ENCODE measurements around the gene SIKE1.
"Not testable (repeated sequence)": the region's sequence is repeated elsewhere in the genome, so short reads cannot be mapped to it uniquely, and the experiment has no call there.

The SIKE1 gene

GRCh38 chr1:114780344-114781226 lies at the start of gene SIKE1:
TSS of gene SIKE1 (minus strand) at chr1:114780685. CDS start at chr1:114780607, 78 bp downstream.
- peak; percentile 48 to 80 for DNase-seq

DNA sequence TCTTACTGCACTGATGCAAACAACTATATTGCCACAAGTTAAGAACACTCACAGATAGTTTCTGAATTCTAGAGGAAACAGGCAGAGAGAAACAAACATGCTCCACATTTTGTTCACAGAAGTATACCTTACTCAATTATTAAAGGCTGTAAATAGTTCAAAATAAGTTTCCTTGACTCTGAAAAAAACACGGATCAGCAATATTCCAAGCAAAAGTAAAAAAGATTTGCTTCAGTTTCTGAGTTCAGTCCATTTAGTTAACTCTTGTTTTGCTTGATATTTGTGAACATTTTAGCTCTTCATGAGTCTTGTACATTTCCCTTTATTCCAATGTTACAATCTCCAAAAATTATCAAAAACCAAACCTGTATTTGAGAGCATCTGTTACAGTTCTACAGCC lies 49.6 kb upstream of the SIKE1 start:
- not testable (repeated sequence) for DNase-seq

DNA sequence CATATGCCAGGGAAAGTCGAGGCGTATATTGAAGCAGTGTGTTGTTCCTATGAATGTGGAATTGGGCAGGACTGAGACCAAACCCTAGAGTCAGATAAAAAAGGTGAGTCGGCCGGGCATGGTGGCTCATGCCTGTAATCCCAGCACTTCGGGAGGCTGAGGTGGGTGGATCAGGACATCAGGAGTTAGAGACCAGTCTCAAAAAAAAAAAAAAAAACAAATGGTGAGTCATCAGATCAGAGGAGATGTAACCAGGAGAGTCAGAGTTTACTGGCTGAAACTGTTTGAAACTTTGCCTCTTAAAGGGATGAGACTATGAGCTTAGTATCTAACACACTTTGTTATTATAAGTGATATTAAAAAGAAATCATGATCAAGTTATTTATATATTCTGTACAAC lies 47.8 kb upstream of the SIKE1 start:
- DNase-seq, result no peak

DNA sequence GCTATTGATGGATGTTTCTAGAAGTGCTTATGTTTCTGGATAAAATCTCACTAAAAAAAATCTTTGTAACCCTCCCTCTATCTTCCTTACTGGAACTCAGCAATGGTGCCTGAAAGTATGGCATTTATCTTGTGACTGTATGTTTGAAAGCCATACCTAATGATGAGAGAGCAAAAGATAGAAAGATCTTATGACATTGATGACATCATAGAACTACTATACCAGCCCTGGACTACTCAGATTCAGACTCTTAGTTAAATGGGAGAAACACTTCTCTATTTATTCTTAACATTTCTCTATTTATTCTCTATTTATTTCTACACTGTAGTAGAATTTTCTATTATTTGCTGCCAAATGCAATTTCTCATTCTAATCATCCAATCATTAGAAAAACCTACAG lies 41.5 kb upstream of the SIKE1 start:
- DNase-seq, result no peak

DNA sequence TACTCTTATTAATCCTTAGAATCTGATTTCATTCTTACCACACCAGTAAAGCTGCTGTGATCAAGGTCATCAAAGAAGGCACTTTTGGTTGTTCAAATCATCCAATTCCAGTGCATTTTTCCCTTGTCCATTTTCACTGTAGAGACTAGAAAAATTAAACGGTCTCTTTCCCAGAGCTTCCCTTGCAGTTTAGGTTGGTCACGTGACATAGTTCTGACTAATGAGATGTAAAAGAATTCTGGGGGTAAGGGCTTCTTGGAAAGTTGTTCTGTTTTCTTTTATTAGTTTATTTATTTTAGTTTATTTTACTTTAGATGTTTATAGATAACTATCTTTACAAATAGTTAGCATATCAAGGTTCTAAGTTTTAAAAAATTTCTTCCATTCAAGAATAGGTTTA lies 39.9 kb upstream of the SIKE1 start:
- no peak for DNase-seq

DNA sequence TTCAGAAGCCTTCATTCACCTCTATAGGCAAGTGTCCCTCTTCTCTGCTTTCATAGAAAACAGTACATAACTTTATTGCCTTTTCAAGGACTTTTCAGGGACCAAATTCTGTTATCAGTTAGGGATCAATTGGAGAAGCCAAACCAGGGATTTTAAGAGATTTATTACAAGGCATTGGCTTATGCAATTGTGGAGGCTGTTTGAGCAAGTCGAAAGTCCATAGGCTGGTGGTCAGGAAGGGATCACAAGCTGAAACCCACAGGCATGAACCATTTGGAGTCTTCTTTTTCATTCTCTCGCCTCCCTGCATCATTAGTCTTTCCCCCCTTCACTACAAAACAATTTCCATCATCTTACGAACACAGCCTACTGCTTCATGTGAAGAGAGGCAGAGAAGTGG lies 39.4 kb upstream of the SIKE1 start:
- no peak for DNase-seq

DNA sequence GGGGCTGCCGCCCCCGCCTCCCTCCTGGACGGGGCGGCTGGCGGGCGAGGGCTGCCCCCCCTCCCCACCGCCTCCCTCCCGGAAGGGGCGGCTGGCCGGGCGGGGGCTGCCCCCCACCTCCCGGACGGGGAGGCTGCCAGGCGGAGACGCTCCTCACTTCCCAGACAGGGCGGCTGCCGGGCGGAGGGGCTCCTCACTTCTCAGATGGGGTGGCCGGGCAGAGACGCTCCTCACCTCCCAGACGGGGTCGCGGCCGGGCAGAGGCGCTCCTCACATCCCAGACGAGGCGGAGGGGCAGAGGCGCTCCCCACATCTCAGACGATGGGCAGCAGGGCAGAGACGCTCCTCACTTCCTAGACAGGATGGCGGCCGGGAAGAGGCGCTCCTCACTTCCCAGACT lies 24.0 kb upstream of the SIKE1 start:
- DNase-seq, result not testable (repeated sequence)

DNA sequence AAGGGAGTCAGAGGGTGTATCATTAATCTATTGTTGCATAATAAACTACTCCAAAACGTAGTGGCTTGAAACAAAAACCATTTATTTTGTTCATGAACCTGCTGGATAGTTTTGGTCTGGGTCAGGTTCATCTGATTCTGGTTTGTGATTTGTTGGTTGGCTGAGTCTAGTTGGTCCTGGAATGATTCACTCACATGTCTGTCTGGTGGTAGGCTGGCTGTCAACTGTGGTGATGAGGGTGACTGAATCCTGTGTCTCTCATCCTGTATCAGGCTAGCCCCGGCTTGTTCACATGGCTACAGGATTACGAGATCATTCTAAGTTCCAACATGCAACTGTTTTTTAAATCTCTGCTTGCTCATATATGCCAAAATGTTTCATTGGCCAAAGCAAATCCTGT lies 22.5 kb upstream of the SIKE1 start:
- DNase-seq, result no peak

GRCh38 chr1:114794038-114794437 lies 13.6 kb upstream of the SIKE1 start:
- no peak for DNase-seq

DNA sequence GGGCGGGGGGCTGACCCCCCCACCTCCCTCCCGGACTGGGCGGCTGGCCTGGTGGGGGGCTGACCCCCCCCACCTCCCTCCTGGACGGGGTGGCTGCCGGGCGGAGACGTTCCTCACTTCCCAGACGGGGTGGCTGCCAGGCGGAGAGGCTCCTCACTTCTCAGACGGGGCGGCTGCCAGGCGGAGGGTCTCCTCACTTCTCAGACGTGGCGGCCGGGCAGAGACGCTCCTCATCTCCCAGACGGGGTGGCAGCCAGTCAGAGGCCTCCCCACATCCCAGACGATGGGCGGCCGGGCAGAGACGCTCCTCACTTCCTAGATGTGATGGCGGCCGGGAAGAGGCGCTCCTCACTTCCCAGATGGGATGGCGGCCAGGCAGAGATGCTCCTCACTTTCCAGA lies 10.1 kb upstream of the SIKE1 start:
- not testable (repeated sequence) for DNase-seq

DNA sequence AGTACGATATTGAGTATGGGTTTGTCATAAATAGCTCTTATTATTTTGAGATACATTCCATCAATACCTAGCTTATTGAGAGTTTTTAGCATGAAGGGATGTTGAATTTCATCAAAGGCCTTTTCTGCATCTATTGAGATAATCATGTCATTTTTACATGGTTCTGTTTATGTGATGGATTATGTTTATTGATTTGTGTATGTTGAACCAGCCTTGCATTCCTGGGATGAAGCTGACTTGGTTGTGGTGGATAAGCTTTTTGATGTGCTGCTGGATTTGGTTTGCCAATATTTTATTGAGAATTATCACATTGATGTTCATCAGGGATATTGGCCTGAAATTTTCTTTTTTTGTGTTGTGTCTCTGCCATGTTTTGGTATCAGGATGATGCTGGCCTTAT lies 6.0 kb upstream of the SIKE1 start:
- DNase-seq, result not testable (repeated sequence)

DNA sequence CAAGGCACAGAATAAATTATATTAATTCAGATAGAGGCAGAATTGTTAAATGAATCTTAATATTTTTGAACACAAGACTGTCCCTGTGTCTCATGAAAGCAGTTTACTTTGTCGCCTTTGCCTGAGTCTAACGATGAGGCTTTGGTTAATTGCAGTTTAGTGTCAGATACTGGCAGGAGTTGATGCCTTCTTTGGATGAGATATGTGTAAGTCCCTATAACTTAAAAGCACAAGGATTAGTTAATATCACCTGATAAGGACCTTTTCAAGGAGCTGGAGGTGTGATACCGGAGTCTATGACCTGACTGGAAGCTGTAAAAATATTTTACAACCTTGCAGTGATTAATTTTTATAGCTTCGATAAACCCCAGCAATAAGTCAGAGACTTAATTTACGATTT lies 2.0 kb upstream of the SIKE1 start:
- no peak for DNase-seq

DNA sequence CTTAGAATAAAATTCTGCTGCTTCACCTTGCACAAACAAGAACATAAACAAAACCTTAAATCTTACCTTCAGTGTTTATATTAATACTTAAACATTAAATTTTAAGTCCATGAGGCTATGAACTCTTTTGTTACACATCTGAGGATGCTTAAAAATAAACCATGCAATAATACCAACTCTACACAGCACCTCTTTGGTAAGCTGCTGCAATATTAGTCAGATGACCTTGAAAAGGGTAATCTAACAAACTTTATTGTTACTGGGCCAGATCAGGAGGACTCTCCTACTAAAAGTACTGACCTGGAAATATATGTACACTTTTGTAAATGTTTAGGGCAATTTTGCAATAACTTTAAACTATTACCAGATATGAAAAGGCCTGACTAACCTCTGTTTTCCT lies 763 bp downstream of the SIKE1 start:
- DNase-seq, result no peak

GRCh38 chr1:114776726-114777125 lies 3.8 kb downstream of the SIKE1 start:
- not testable (repeated sequence) for DNase-seq

DNA sequence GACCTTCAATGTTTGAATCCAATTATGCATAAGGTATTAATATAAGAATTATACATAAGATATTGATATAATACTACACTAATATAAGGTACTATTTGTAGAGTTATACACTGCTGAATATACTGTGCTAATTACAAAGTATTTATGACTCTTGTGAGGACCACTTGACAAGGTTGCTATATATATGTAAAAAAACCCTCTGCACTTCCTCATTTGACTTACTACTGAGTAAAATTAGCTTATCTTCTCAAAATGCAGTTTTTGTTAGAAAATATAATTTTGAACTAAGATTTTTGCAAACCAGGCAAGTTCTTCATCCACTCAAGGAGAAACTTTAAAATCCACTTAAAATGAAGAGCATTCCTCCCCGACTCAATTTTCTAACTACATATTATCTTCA lies 8.5 kb downstream of the SIKE1 start:
- no peak for DNase-seq

DNA sequence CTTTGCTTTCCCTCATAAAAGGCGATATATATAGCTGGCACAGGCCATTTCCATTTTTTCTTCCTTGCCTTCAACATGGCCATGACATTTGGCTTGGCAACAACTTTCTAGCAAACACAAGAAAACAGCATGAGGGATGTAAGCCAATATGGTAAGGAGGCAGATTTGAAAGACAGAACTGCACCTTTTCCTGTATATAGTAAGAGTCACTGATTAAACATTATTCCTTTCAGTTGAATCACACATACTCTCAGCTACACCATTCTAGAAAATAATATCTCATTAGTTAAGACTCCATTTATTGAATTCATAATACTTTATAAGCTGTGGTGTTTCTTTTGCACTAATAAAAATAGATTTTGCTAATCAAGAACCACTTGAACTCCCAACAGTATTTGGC lies 9.5 kb downstream of the SIKE1 start:
- no peak for DNase-seq

DNA sequence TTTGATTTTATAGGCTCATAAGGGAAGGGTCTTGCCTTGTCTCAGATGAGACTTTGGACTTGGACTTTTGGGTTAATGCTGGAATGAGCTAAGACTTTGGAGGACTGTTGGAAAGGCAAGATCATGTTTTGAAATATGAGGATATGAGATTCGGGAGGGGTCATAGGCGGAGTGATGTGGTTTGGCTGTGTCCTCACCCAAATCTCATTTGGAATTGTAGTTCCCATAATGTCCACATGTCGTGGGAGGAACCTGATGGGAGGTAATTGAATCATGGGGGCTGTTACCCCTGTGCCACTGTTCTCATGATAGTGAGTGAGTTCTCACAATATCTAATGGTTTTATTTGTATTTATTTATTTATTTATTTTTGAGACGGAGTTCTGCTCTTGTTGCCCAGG lies 15.8 kb downstream of the SIKE1 start:
- DNase-seq, result no peak

DNA sequence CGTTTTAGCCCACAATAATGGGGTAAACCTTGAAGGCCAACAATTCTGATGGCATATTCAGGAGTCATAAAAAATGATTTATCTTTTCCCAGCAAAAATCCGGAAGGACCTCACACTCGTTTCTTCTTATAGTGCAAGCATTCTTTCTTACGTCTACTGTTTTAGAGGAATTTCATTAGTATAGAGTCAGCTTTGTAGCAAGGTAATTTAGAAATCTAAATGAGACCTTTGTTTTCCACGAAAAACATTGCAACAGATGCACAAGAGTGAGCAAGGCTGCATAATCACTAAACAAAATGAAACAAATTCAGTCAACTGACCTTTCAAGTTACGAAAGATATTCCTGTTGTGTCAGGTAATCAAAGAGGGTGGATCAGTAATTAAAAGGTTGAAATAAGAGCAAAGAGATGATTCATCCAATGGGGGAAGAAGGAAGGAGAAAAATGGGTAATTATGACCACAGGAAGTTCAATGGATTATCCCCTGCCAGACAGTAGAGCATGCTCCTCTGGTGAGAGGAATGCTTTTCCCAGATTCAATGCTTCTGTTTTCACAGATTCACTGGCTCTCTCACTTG lies 22.1 kb downstream of the SIKE1 start:
- no peak for DNase-seq

DNA sequence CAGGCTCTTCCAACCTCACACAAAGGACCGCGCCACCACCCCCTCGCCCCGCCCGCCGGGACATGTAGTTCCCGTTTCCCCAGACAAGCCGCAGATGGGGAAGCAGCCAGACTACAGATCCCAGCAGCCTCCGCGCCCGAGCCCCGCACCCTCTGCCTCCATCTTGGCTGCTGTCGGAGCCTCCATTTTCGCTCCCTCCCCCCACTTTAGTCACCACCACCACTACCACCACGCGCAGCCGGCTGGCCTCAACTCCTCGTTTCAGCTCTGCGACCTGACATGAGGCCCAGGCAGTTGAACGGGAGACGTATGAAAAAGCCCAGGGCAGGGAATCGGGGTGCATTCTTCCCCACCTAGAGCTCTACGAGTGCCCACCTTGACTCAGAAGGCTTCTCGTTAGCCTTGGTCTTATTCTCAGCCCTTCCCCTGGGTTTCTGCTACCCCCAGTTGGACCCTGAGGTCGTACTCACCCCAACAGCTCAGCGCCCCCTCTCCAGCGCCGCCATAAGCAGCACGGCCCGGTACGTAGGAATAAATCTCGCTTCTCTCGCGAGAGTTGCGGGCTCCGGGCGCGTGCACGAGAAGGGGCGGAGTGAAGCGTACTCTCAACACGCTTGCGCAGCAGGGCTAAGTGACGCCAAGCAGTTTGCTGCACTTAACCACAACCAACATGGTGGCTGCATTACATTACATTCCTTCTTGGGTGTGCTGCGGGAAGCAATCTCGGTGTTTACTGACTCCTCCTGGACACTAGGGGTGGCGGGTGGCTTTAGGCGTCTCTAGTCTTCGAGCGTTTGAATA lies 22.8 kb downstream of the SIKE1 start, which contains the start of gene CSDE1:
CSDE1 (minus strand) TSS at position 530 of the 801 bp plus-strand sequence. CDS start 18,094 bp downstream, outside the sequence.
- peak; percentile 85 to 98 for DNase-seq

DNA sequence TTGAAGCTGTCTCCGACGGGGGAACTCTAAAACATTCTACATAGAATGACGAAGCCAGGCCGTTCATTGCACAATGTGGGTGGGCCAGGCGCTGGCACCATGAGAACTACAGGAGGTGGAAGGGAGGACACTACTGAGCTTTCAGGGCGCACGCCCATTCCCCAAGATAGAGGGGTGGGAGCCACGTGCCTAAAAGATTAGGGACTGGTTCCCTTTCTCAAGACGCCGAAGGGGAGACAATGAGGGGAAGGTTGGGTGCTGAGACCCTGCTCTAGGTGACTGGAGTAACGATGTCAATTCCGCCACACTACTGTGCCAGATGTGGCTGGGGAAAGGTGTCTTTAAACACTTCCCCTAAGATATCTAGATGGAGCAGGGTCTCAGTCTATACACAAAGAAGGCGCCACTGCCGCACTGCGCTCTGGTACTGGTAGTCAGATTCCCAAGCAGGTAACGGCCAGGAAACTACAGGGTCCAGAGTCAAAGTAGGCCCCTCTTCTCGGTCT lies 23.5 kb downstream of the SIKE1 start:
- DNase-seq, result no peak

DNA sequence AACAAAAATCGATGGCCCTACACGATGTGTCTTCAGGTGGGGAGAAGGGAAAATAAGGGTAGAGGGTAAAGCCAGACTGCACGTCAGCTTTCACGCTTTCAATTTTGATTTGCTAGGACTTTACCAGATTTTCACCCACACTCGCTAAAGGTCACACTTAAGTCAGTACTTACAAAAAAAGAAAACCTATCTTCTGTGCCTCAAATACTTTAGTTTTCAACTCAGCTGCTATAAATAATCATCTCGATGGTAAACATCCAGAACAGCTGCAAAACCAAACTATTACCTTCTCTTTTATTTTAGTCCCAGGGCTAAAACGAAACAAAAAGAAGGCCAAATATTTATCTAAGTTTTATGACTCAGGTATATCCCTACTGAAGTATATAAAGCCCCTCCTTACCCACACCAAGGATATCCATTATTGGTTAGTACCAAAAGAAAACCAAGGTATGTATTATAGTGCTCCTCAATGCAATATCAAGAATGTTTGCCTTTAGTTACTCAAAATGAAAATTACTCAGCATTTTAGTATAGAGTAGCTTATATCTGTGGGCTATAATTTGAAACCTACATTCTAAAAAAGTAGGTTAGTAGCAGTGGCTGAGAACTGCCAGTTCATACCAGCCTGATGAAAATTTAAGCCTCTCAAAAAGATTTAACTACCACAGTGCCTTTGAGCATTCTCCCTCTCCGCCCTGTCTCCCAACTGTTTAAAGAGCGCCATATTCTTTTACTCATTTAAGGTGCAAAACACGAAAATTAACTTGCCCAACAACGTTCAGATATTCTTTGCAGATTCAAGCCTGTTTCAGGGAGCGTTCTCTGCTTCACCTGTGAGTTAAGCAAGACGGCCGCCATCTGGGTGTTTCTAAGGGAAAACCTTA lies 24.2 kb downstream of the SIKE1 start:
- DNase-seq, result no peak
